ENCODE data around the gene SLC6A3. TPM values are rescaled to one million over a fixed set of nuclear protein-coding genes. Genes with fewer than 3 reads are reported as not detected.

Gene SLC6A3
- total and polyA plus RNA-seq, 9 of the 15 experiments (the other 6 are each of a cell fraction or from before 2014, with no cell fraction given): not detected

- no peak for TF ChIP-seq ZNF609 (CRISPR knock-in tag; IDR thresholded peaks at IDR 0.05; ENCODE audit: borderline replicate concordance)
Measured at GRCh38 chr5:1390333-1390732, 54.9 kb downstream of the SLC6A3 start (continued).

- H4K20me1 ChIP-seq (replicated peaks; ENCODE audit: control insufficient read depth, insufficient read depth, low read length): peaks cover 26% of the 10 kb centered on the region
- peaks cover 4 to 16% of the 10 kb centered on the region in 2 experiments; a peak in 3 of 5 replicates for H3K4me1 ChIP-seq (replicated peaks in 1 of 2; ENCODE audit: control insufficient read depth in 2 of 2, insufficient read depth in 2 of 2, low read length in 2 of 2)
- H3K27ac ChIP-seq (ENCODE audit: extremely low read depth, low read depth, low read length): no peak overlapping the region
- FAIRE-seq: no peak
- no peak overlapping the region for H2AFZ ChIP-seq (ENCODE audit: low read depth, low read length)
- no peaks in the 10 kb centered on the region for H3K36me3 ChIP-seq (ENCODE audit: control insufficient read depth, insufficient read depth, low read length)
- ChIA-PET POLR2A (no interaction called here), CTCF (ENCODE audit: low intra/inter-chr PET ratio) (no interaction called here)
- no peak for ATAC-seq
- 2% methylated on average over 4 of the region's 4 CpGs for WGBS (ENCODE audit: insufficient coverage, low coverage, missing lambda C conversion rate)
- BruUV-seq (replicated peaks): no TSS peak
- no peak overlapping the region for H3K9ac ChIP-seq (ENCODE audit: insufficient read depth in 1 of 2, low read depth in 2 of 2, low read length in 2 of 2)
- DNase-seq (ENCODE audit: extremely low read depth in 1 of 4, low spot score in 3 of 4): no peak
- no peak overlapping the region for H3K4me2 ChIP-seq (ENCODE audit: insufficient read depth, low read length)
- H3K79me2 ChIP-seq (ENCODE audit: control insufficient read depth, insufficient read depth, low read length): no peaks in the 10 kb centered on the region
- intact Hi-C loops (cut with micrococcal nuclease) (loop anchor here (10.0 kb wide), 1 partner anchor 256 kb away; no protein-coding TSS in a partner anchor), in situ Hi-C loops (cut with MboI) (no loop called here)
- TF ChIP-seq KLF16 (IDR thresholded peaks at IDR 0.05) (no peak), EHMT2 (IDR thresholded peaks at IDR 0.05) (0 out of 2 replicates have a peak, but pooled peaks have one; percentile 70), HDAC1 (IDR thresholded peaks at IDR 0.05) (0 out of 4 replicates have a peak, but pooled peaks of 1 of the 2 experiments have one; percentile 19)
- H3K9me3 ChIP-seq (replicated peaks; ENCODE audit: control insufficient read depth, insufficient read depth, low read depth, low read length): no peaks in the 10 kb centered on the region
- H3K27me3 ChIP-seq (ENCODE audit: control insufficient read depth in 2 of 2, insufficient read depth in 2 of 2, low read length in 2 of 2): peaks cover 34 to 91% of the 10 kb centered on the region in 2 experiments
- H3K9me1 ChIP-seq (ENCODE audit: control insufficient read depth, insufficient read depth, low read length): no peaks in the 10 kb centered on the region
- H3K4me3 ChIP-seq: no peak overlapping the region
Measured at GRCh38 chr5:1388383-1388967, 56.8 kb downstream of the SLC6A3 start.
